Neural progenitor cell (in vitro differentiated cells): ENCODE results near the gene DKK2. TPM values are rescaled to one million over a fixed set of nuclear protein-coding genes. Genes with fewer than 3 reads are reported as not detected.

Experiments used
- DNase-seq: peaks from one replicate; pipeline ENCODE4 v3.0.0-alpha.2; 2016; ENCODE audit warnings: low spot score
- H2AFZ ChIP-seq: fragments of 200-600 bp; sonication (generic); replicated peaks from 2 replicates; pipeline ENCODE4 v1.6.1; 2016; ENCODE audit warnings: antibody characterized with exemption
- H3F3A ChIP-seq: fragments of 200-600 bp; sonication (generic); 2 replicates; pipeline ENCODE4 v1.6.1; 2016; ENCODE audit warnings: antibody characterized with exemption, low read depth
- H3K27ac ChIP-seq: fragments of 200-600 bp; sonication (generic); 2 replicates; pipeline ENCODE4 v1.5.1; 2016; ENCODE audit warnings: mild to moderate bottlenecking
- H3K27me3 ChIP-seq: fragments of 200-600 bp; sonication (generic); 2 replicates; pipeline ENCODE4 v1.6.1; 2016; ENCODE audit warnings: mild to moderate bottlenecking, moderate library complexity
- H3K36me3 ChIP-seq: fragments of 200-600 bp; sonication (generic); 2 replicates; pipeline ENCODE4 v1.5.1; 2016
- H3K4me1 ChIP-seq: fragments of 200-600 bp; sonication (generic); 2 replicates; pipeline ENCODE4 v1.6.1; 2016; ENCODE audit warnings: mixed run types
- H3K4me2 ChIP-seq: fragments of 200-600 bp; sonication (generic); 2 replicates; pipeline ENCODE4 v1.6.1; 2016
- H3K4me3 ChIP-seq: fragments of 200-600 bp; sonication (generic); 2 replicates; pipeline ENCODE4 v1.5.1; 2016
- H3K79me2 ChIP-seq: fragments of 200-600 bp; sonication (generic); 2 replicates; pipeline ENCODE4 v1.6.1; 2016; ENCODE audit warnings: low read depth
- H3K9ac ChIP-seq: fragments of 200-600 bp; sonication (generic); 2 replicates; pipeline ENCODE4 v1.6.1; 2016
- H3K9me3 ChIP-seq: fragments of 200-600 bp; sonication (generic); 2 replicates; pipeline ENCODE4 v1.5.1; 2016; ENCODE audit warnings: low read depth
- H4K20me1 ChIP-seq: fragments of 200-600 bp; sonication (generic); 2 replicates; pipeline ENCODE4 v1.6.1; 2016; ENCODE audit warnings: low read depth
- H3K27ac Mint-ChIP-seq: 3 replicates; pipeline ENCODE4 v1.8.0; 2021; ENCODE audit warnings: mixed read lengths
- H3K27me3 Mint-ChIP-seq: 2 replicates; pipeline ENCODE4 v1.8.0; 2022; ENCODE audit warnings: low read depth, mild to moderate bottlenecking, inconsistent platforms, moderate library complexity, mixed read lengths; ENCODE audit not compliant: insufficient read depth
- H3K36me3 Mint-ChIP-seq: 3 replicates; pipeline ENCODE4 v1.8.0; 2021; ENCODE audit warnings: mixed read lengths
- H3K4me1 Mint-ChIP-seq: 3 replicates; pipeline ENCODE4 v1.8.0; 2021; ENCODE audit warnings: mixed read lengths
- H3K4me3 Mint-ChIP-seq: 3 replicates; pipeline ENCODE4 v1.8.0; 2021; ENCODE audit warnings: mild to moderate bottlenecking, moderate library complexity, mixed read lengths
- H3K9me3 Mint-ChIP-seq: 3 replicates; pipeline ENCODE4 v1.8.0; 2020; ENCODE audit warnings: mixed read lengths
- EZH2 ChIP-seq: fragments of 200-600 bp; sonication (generic); IDR thresholded peaks from 2 replicates; pipeline ENCODE4 v1.6.1; 2017; ENCODE audit warnings: antibody characterized with exemption, mild to moderate bottlenecking, moderate library complexity
- EZH2phosphoT487 ChIP-seq: fragments of 200-600 bp; sonication (generic); IDR thresholded peaks from 2 replicates; pipeline ENCODE4 v1.6.1; 2017; ENCODE audit warnings: antibody characterized with exemption
- total RNA-seq: library from RNA; depleted of rRNA; stranded (reverse); fragments of >200 nt; gene quantifications from 2 replicates; pipeline ENCODE4 v1.2.3, GENCODE V29; 2015; ENCODE audit warnings: low replicate concordance
- TF ChIP-seq, protein P1 (sequence below): fragments of 200-600 bp; sonication (generic); IDR thresholded peaks from 2 replicates; pipeline ENCODE4 v1.5.1; 2017; ENCODE audit warnings: antibody characterized with exemption, mild to moderate bottlenecking

Gene DKK2
- total RNA-seq, 1 donor from 2014 or later, result not detected

- DNase-seq, result peak; percentile 82
- Mint-ChIP-seq H3K27ac (no peak overlapping the region), H3K36me3 (no peaks in the 10 kb centered on the region)
These were observed 137.4 kb downstream of the DKK2 start for GRCh38 chr4:106898621-106899230.

GRCh38 chr4:106893903-106894302, 142.2 kb downstream of the DKK2 start:
- Mint-ChIP-seq H3K4me1 (no peaks in the 10 kb centered on the region), H3K27ac (no peak overlapping the region), H3K36me3 (no peaks in the 10 kb centered on the region), H3K4me3 (no peak overlapping the region), H3K27me3 (no peaks in the 10 kb centered on the region), H3K9me3 (no peaks in the 10 kb centered on the region)
- TF ChIP-seq, protein P1, sequence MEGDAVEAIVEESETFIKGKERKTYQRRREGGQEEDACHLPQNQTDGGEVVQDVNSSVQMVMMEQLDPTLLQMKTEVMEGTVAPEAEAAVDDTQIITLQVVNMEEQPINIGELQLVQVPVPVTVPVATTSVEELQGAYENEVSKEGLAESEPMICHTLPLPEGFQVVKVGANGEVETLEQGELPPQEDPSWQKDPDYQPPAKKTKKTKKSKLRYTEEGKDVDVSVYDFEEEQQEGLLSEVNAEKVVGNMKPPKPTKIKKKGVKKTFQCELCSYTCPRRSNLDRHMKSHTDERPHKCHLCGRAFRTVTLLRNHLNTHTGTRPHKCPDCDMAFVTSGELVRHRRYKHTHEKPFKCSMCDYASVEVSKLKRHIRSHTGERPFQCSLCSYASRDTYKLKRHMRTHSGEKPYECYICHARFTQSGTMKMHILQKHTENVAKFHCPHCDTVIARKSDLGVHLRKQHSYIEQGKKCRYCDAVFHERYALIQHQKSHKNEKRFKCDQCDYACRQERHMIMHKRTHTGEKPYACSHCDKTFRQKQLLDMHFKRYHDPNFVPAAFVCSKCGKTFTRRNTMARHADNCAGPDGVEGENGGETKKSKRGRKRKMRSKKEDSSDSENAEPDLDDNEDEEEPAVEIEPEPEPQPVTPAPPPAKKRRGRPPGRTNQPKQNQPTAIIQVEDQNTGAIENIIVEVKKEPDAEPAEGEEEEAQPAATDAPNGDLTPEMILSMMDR, result no peak
- TF ChIP-seq EZH2phosphoT487 (no peak), EZH2 (no peak)
- no peaks in the 10 kb centered on the region for H3K27me3 ChIP-seq
- H4K20me1 ChIP-seq, result no peaks in the 10 kb centered on the region
- H2AFZ ChIP-seq, result no peak overlapping the region
- no peaks in the 10 kb centered on the region for H3F3A ChIP-seq
- H3K9ac ChIP-seq, result no peak overlapping the region
- H3K9me3 ChIP-seq, result no peaks in the 10 kb centered on the region
- H3K79me2 ChIP-seq, result no peaks in the 10 kb centered on the region
- no peak overlapping the region for H3K4me3 ChIP-seq
- no peaks in the 10 kb centered on the region for H3K36me3 ChIP-seq
- H3K4me1 ChIP-seq, result no peaks in the 10 kb centered on the region
- DNase-seq, result no peak
- no peak overlapping the region for H3K4me2 ChIP-seq
- H3K27ac ChIP-seq, result no peak overlapping the region

More at GRCh38 chr4:106898621-106899230, 137.4 kb downstream of the DKK2 start:
- Histone ChIP-seq H3F3A (no peaks in the 10 kb centered on the region), H3K36me3 (no peaks in the 10 kb centered on the region), H4K20me1 (no peaks in the 10 kb centered on the region), H3K9me3 (no peaks in the 10 kb centered on the region), H3K27ac (no peak overlapping the region), H3K4me1 (no peaks in the 10 kb centered on the region), H3K9ac (no peak overlapping the region), H3K4me3 (no peak overlapping the region), H2AFZ (no peak overlapping the region), H3K79me2 (no peaks in the 10 kb centered on the region), H3K4me2 (no peak overlapping the region), H3K27me3 (no peaks in the 10 kb centered on the region)
- H3K4me3 Mint-ChIP-seq, result no peak overlapping the region
- H3K9me3 Mint-ChIP-seq, result no peaks in the 10 kb centered on the region
- TF ChIP-seq EZH2phosphoT487, result no peak
- TF ChIP-seq, protein P1, result peak; percentile 97
- no peaks in the 10 kb centered on the region for H3K4me1 Mint-ChIP-seq
- no peaks in the 10 kb centered on the region for H3K27me3 Mint-ChIP-seq

- no peak overlapping the region for H3K9ac ChIP-seq
- no peaks in the 10 kb centered on the region for H3K9me3 ChIP-seq
- H3K4me2 ChIP-seq, result no peak overlapping the region
- H4K20me1 ChIP-seq, result no peaks in the 10 kb centered on the region
- H2AFZ ChIP-seq, result no peak overlapping the region
- TF ChIP-seq, protein P1, result no peak
- TF ChIP-seq EZH2phosphoT487 (no peak), EZH2 (no peak)
- H3K79me2 ChIP-seq, result no peaks in the 10 kb centered on the region
- no peak overlapping the region for H3K4me3 ChIP-seq
- Mint-ChIP-seq H3K4me3 (no peak overlapping the region), H3K27ac (no peak overlapping the region), H3K27me3 (no peaks in the 10 kb centered on the region), H3K9me3 (no peaks in the 10 kb centered on the region), H3K4me1 (no peaks in the 10 kb centered on the region), H3K36me3 (no peaks in the 10 kb centered on the region)
- DNase-seq, result no peak
- H3K4me1 ChIP-seq, result no peaks in the 10 kb centered on the region
- no peak overlapping the region for H3K27ac ChIP-seq
- H3K27me3 ChIP-seq, result no peaks in the 10 kb centered on the region
- H3K36me3 ChIP-seq, result no peaks in the 10 kb centered on the region
- H3F3A ChIP-seq, result no peaks in the 10 kb centered on the region
These were observed 142.7 kb downstream of the DKK2 start for GRCh38 chr4:106893395-106893881.
